IPS-18a (cell line): Measurements from ENCODE around the gene ACOX2.

Source experiments
- H3K27ac ChIP-seq: one replicate; pipeline ENCODE4 v1.5.1; 2013; ENCODE audit warnings: low read length
- H3K27me3 ChIP-seq: one replicate; pipeline ENCODE4 v1.6.1; 2013; ENCODE audit warnings: mild to moderate bottlenecking, low read length; ENCODE audit not compliant: control insufficient read depth, insufficient read depth
- H3K36me3 ChIP-seq: one replicate; pipeline ENCODE4 v1.6.1; 2013; ENCODE audit warnings: low read depth, low read length; ENCODE audit not compliant: control insufficient read depth
- H3K4me1 ChIP-seq: one replicate; pipeline ENCODE4 v1.6.1; 2013; ENCODE audit warnings: low read depth, low read length; ENCODE audit not compliant: control insufficient read depth
- H3K4me3 ChIP-seq: one replicate; pipeline ENCODE4 v1.5.1; 2013; ENCODE audit warnings: low read length
- H3K9ac ChIP-seq: one replicate; pipeline ENCODE4 v1.6.1; 2013; ENCODE audit warnings: mild to moderate bottlenecking, low read length, moderate library complexity
- H3K9me3 ChIP-seq: one replicate; pipeline ENCODE4 v1.6.1; 2013; ENCODE audit warnings: low read depth, low read length; ENCODE audit not compliant: control insufficient read depth

Gene ACOX2

DNA sequence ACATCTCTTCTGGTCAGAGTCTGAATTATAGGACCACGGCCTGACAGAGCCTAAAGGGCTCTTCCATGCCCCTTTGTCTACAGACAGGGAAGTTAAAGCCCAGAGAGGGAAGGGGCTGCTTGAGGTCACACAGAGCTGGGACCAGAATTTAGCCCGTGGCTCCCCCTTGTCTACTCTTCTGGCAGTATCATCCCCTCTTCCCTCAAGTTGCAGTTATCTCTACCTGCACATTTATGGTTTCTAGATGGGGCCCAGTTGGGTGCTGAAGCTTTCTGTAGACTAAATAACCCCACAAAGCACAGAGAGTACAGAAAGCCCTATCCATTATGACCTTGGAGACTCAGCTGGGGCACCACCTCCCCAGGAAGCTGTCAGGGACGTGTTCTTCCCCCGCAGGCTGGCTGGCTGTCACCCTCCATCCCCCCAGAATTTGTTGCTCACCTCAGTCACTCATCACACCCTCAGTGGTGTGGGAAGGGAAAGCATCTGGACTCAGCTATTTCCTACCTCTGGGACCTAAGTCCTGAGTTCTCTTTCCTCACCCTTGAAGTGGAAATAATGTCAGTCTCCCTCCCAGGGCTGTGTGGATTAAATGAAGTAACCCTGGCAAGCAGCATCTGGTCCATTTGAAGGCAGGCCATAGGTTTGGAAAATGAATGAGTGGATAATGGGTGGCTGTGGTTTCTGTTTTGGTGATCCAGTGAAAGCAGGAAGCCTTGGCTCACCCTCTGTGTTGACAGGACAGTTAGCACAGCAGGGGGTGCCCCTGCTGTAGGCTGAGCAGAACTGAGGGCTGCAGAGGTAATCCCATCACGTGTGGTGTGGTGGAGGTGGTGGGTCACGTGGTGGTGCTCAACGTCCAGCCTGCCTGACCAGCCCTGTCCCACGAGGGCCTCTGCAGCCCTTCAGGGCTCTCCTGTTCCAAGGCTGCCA, 16.3 kb downstream of the ACOX2 start:
- H3K4me3 ChIP-seq = no peak overlapping the region

DNA sequence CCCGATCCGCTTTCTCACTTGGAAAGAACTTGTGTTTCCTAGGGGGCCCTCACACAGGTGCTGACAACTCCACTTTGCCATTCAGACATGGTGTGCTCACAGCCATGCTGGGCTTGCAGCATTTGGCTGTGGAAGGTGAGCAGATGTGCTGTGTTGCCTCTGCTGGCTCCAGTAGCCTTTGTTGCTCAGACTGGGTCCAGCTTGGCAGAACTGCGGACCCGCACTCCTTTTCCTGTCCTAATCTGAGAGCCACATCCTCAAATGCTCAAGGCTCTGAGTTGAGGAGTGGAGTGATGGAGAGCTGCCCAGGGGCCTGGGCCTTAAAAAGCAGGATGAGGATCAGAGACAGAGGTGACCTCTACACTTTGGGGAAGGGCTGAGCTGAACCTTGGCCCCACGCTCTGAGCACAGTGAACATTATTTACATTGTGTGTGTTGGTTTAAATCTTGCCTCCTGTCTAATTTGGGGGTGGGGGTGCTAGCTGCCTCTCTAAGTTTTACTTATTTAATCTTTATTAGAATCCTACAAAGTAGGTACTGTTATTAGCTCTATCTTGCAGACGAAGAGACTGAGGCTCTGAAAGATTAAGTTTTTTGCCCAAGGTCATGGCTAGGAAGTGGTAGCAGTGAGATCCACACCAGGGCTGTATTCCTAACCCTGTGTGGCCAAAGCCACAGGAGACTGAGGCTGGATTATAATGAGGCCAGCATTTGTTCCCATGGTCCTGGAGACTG, 17.2 kb downstream of the ACOX2 start:
- H3K27ac ChIP-seq = no peak overlapping the region

More for the DNA sequence above, 16.3 kb downstream of the ACOX2 start:
- Histone ChIP-seq H3K9me3 (no peaks in the 10 kb centered on the region), H3K27me3 (no peaks in the 10 kb centered on the region), H3K27ac (no peak overlapping the region), H3K9ac (no peak overlapping the region), H3K36me3 (no peaks in the 10 kb centered on the region), H3K4me1 (peaks cover 16% of the 10 kb centered on the region)

DNA sequence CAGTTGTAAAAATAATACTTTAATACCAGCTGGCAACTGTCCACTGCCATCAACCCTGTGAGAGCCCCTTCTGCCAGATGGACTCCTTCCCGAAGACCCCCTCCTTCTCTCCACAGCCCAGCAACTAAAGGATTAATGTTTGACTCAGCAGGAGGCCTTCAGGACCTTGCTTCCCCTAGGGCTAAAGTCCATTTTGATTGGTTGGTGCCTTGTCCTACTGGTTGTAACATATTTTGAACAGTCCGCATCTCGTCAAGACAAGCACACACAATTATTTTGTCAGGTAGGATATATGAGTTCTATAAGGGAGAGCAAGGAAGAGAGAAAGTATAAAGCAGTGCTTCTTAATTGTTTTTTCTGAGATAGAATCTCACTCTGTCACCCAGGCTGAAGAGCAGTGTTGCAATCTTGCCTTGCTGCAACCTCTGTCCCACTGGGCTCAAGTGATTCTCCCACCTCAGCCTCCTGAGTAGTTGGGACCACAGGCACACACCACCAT, 18.6 kb downstream of the ACOX2 start:
- H3K36me3 ChIP-seq = no peaks in the 10 kb centered on the region
- H3K9ac ChIP-seq = no peak overlapping the region
- no peak overlapping the region for H3K27ac ChIP-seq
- H3K9me3 ChIP-seq = no peaks in the 10 kb centered on the region
- H3K27me3 ChIP-seq = no peaks in the 10 kb centered on the region
- peaks cover 16% of the 10 kb centered on the region for H3K4me1 ChIP-seq
- H3K4me3 ChIP-seq = no peak overlapping the region

More for the DNA sequence above, 17.2 kb downstream of the ACOX2 start:
- Histone ChIP-seq H3K4me1 (peaks cover 16% of the 10 kb centered on the region), H3K4me3 (no peak overlapping the region), H3K9me3 (no peaks in the 10 kb centered on the region), H3K9ac (no peak overlapping the region), H3K27me3 (no peaks in the 10 kb centered on the region), H3K36me3 (no peaks in the 10 kb centered on the region)

DNA sequence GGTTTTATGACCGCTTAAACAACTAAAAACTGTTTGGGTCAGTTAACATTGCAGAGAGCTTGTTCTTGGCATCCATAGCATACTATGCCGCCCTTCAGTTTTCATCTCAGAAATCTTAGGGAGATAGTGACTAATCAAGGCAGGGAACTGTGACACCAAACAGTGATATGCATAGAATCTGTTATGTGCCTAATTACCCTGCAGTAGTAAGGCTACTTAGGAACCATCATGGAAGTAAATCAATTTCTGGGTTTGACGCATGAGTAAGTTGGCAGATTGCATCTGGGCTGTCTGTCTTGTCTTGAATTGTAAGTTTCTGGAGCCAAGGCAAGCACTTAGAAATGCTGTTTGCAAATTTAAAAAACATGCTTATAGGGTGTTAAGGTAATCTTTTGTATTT, 22.6 kb downstream of the ACOX2 start:
- peaks cover 4% of the 10 kb centered on the region for H3K4me1 ChIP-seq
- H3K9ac ChIP-seq = no peak overlapping the region
- no peak overlapping the region for H3K4me3 ChIP-seq
- H3K36me3 ChIP-seq = no peaks in the 10 kb centered on the region
- no peak overlapping the region for H3K27ac ChIP-seq
- H3K27me3 ChIP-seq = no peaks in the 10 kb centered on the region
- H3K9me3 ChIP-seq = no peaks in the 10 kb centered on the region

DNA sequence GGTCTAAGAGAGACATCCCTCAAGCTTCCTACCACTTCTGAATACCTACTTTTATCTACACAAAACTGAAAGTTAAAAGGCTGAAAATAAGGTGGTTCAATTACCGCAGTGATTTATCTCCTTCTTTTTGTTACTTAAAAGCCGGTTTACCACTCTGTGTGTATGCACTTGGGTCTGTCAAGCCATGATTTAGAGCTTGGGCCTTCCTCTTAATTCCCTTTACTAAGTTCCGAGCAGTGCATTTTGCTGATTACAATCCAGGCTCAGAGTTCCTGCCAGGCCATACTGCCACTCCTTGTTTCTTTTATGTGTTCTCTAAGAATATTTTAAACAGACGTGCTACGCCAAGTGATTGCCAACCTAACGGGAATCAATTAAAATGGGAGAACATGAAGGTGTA, 28.6 kb downstream of the ACOX2 start:
- Histone ChIP-seq H3K9me3 (no peaks in the 10 kb centered on the region), H3K27ac (no peak overlapping the region), H3K4me1 (no peaks in the 10 kb centered on the region), H3K27me3 (no peaks in the 10 kb centered on the region), H3K9ac (no peak overlapping the region), H3K4me3 (no peak overlapping the region), H3K36me3 (no peaks in the 10 kb centered on the region)

DNA sequence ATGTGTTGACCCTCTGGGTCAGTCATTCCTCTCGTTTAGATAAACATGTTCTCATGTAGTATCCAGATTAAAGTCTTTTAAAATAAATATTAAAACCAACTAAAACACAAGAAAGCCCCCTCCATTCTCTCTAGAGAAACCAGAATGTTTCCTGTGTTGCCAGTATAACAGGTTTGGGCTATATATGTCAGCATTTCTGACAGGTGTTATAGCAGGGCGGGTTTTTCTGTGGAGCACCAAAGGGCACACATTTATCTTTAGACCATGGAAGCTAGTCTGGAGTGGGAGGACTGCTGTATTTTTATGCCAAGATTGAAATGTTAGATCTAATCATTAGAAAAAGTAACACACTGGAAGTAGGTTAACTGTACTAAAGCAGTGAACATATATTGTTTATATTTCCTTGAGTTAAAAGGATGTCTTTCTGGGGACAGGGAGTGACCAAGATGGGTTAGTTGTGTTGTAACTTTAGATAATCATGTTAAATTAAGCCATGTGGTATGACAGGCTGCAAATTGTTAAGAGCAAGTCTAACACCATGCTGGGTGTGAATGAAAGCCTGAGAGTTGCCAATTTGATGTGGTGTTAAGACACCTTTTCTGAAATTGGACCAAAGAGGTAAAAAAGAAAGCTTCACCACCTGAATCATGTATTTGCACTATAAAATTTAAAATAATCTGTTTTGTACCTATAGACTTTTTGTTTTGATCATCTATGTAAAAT, 29.5 kb downstream of the ACOX2 start:
- Histone ChIP-seq H3K4me3 (no peak overlapping the region), H3K4me1 (no peaks in the 10 kb centered on the region), H3K36me3 (no peaks in the 10 kb centered on the region), H3K27me3 (no peaks in the 10 kb centered on the region), H3K9me3 (no peaks in the 10 kb centered on the region), H3K9ac (no peak overlapping the region), H3K27ac (no peak overlapping the region)

DNA sequence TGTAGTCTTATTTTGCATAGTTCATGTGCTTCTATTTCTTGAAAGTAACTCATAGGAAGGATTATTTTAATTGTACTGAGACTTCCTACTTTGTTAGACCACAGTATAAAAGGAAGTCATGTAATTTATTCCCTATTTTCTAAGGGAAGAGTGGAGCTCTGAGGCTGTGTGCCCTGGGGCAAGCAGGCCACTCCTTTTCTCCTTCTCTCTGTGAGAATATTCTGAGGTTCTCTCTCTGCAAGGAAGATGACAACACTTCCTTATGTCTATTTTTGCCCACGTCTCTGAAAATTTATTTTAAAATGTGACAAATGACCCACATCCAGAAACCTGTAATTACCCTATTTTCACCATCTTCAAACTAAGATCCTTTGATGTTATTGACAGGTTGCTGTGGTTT, 34.1 kb downstream of the ACOX2 start:
- H3K9me3 ChIP-seq = no peaks in the 10 kb centered on the region
- no peak overlapping the region for H3K27ac ChIP-seq
- H3K9ac ChIP-seq = no peak overlapping the region
- no peaks in the 10 kb centered on the region for H3K27me3 ChIP-seq
- H3K4me1 ChIP-seq = no peaks in the 10 kb centered on the region
- H3K4me3 ChIP-seq = no peak overlapping the region
- peaks cover 22% of the 10 kb centered on the region for H3K36me3 ChIP-seq

DNA sequence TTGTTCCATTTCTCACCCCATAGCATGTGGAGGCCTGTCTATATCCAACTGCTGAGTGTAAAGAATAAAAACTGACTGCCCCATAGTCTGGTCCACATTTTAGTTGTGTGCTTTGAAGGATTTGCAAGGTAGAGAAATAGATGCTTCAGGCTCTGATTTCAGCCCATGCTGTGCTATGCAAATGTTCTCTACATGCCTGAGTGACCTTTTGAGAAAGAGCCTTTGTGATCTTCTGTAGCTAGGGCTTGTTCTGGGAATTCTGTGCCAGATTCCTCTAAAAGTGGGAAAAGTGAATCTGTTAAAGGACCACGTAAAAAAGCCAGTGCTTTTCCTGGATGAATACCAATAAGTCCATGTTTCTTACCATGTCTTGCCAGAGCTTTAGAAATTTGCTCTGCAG, 39.9 kb downstream of the ACOX2 start:
- H3K27ac ChIP-seq = peak overlapping the region; percentile 10
- peaks cover 22% of the 10 kb centered on the region for H3K36me3 ChIP-seq
- H3K27me3 ChIP-seq = no peaks in the 10 kb centered on the region
- peak overlapping the region; percentile 8 for H3K9ac ChIP-seq
- H3K9me3 ChIP-seq = no peaks in the 10 kb centered on the region
- H3K4me1 ChIP-seq = peaks cover 51% of the 10 kb centered on the region
- peak overlapping the region; percentile 44 for H3K4me3 ChIP-seq

DNA sequence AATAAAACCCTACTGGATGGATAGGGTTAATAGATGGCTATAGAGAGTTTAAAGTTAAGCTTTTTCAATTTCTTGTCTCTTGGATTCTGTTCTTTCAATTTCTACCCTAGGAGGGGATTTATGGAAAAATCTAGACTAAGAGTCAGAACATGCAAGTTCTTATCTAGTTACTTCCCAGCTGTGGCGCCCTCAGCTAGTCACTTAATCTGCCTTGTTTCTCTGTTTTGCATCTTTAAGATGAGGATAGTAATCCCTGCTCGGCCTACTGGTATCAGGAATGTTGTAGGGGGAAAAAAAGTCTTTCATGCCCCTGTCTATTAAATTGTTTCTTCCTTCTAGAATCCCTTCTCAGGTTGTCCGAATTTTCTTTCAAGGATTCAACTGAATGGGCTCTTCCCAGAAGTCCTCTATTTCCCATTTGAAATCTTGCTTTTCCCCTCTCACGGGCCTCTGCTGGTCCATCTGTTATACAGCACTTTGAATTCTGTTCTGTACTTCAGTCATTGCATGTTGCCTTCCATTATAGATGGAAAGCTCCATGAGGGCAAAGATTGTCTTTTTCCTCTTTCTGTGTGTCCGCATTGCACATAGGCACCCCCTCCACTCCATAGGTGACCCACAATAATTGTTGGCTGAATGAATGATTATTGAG, 40.7 kb downstream of the ACOX2 start:
- peaks cover 51% of the 10 kb centered on the region for H3K4me1 ChIP-seq
- H3K4me3 ChIP-seq = peak overlapping the region; percentile 44
- H3K9ac ChIP-seq = peak overlapping the region; percentile 10
- H3K27me3 ChIP-seq = no peaks in the 10 kb centered on the region
- peak overlapping the region; percentile 42 for H3K27ac ChIP-seq
- peaks cover 16% of the 10 kb centered on the region for H3K36me3 ChIP-seq
- no peaks in the 10 kb centered on the region for H3K9me3 ChIP-seq

DNA sequence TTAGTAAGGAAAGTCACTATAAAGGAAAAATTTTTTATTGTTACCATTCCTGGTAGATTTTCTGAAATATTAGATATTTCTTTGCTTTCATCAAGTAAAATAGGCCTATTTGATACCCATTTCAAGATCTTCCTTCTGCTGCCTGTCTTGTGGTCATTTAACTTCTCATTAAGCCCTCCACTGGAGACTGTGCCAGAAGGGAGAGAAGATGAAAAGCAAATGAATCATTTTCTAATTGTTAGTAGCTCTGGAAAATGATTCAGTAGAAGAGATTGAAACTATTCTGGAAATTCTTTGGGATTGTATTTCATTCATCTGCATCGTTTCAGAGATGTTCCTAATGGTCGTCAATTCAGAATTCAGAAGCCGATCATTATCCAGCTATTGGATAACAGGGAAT, 41.9 kb downstream of the ACOX2 start:
- H3K27ac ChIP-seq = no peak overlapping the region
- H3K9ac ChIP-seq = peak overlapping the region; percentile 10
- peak overlapping the region; percentile 72 for H3K4me3 ChIP-seq
- no peaks in the 10 kb centered on the region for H3K9me3 ChIP-seq
- no peaks in the 10 kb centered on the region for H3K27me3 ChIP-seq
- peaks cover 51% of the 10 kb centered on the region for H3K4me1 ChIP-seq
- H3K36me3 ChIP-seq = peaks cover 7% of the 10 kb centered on the region

DNA sequence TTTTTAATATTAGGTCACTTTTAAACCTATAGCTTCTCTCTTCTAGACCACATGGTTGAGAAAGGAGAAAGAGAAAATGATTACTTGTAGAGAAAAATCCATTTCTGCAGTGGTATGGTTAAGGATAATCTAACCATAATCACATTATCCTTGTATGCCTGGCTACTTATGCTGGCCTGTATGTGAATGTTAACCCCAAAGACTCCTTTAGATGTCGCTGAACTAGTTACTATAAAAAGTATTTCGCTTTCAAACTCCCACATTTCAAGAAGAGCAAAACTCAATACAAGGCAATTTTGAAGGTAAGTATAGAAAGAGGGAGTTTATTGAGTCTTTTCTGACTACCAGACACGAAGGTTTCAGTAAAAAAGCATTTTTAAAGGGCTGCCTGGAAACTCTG, 42.9 kb downstream of the ACOX2 start:
- Histone ChIP-seq H3K4me1 (peaks cover 51% of the 10 kb centered on the region), H3K27ac (no peak overlapping the region), H3K27me3 (no peaks in the 10 kb centered on the region), H3K36me3 (peaks cover under 1% of the 10 kb centered on the region), H3K9ac (no peak overlapping the region), H3K9me3 (no peaks in the 10 kb centered on the region), H3K4me3 (peak overlapping the region; percentile 72)
